Dermis blood vessel endothelial cell (primary cell): ENCODE measurements around the gene UBE2L5. TPM values are rescaled to one million over a fixed set of nuclear protein-coding genes. Genes with fewer than 3 reads are reported as not detected.

Experiments
- DNase-seq: peaks from one replicate; pipeline ENCODE4 v3.0.0; 2010
- total RNA-seq: library from RNA; depleted of rRNA; stranded (reverse); fragments of >200 nt; gene quantifications from 2 replicates; pipeline ENCODE4 v1.2.3, GENCODE V29; 2014

The UBE2L5 gene
- total RNA-seq, 1 donor from 2014 or later, result not detected

DNA sequence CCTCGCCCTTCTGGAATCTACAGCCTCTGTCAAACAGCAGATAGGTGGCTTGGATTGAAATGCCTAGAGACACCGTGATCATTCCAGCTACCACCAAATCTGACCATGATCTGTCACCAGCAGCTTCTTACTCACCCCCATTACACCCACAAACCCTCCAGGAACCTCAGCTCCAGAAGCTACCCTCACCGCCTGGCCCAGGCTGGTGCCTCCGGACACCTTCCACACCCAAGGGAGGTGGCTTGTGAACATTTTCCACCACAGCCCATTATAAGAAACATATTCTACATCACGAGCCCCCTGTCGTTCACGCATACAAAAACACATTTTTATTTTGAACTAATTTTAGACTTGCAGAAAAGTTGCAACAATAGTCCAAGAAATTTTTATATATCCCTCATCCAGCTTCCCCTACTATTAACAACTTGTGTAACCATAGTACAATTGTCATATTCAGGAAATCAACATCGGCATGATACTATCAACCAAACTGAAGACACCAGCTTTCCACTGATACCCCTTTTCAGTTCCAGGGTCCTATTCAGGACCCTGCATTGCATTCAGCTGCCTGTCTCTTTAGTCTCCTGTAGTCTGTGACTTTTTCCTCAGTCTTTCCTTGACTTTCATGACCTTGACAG lies 15.4 kb upstream of the UBE2L5 start:
- DNase-seq, result no peak

DNA sequence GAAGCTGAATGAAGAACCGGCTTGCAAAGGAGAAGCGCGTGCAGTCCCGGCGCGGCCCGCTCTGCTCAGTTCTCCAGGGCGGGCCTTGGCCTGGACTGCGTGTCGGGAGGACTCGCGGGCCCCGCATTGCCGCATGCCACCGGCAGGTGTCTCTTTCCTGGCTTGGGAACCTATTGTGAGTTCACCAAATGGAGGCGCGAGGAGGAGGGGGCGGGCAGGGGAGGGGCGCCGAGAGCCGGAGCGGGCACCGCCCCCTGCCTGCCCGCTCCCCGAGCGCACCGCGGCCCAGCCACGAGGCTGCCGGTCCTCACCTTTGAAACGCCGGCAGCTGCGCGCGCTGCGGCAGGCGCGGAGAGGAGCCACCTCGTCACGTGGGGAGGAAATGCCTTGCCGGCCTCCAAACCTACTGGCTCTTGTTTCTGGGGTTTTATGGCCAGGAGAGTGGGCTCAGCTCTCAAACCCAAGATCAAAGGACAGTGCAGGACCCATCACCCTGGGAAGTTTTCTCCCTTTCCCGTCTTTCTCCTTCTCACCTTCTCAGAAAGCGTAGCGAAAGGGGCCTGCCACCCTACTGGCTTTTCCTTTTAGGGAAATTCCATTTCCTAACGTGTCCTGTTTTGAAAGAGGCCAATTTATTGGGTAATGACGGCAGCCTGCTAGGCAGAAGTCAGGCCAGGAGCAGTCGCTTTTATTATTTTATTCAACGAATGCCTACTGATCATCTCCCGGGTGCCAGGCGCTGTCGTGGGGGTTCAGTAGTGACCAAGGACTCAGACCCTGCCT lies 13.8 kb upstream of the UBE2L5 start:
- DNase-seq, result peak; percentile 95

GRCh38 chr13:30409886-30410704 lies 12.2 kb upstream of the UBE2L5 start:
- no peak for DNase-seq

- DNase-seq, result no peak
These were observed 11.6 kb upstream of the UBE2L5 start for GRCh38 chr13:30410705-30411125.

GRCh38 chr13:30412346-30412745 lies 9.9 kb upstream of the UBE2L5 start:
- no peak for DNase-seq

DNA sequence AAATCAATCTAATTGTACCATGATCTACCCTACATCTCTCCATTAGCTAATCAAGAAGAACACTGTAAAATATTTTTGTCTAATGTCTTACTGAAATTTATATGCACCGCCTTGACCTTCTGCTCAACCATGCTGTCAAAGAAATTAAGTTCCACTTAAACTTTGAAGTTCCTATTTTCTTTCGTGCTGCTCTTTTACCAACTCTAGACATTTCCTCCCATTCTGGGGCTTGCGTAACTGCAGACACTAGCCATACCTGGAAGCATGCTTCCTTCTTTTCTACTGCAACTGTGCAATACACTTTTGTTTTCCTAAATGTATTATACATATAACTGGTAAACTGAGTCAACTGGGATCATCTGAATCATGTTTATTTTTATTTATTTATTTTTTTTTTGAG lies 8.5 kb upstream of the UBE2L5 start:
- no peak for DNase-seq

DNA sequence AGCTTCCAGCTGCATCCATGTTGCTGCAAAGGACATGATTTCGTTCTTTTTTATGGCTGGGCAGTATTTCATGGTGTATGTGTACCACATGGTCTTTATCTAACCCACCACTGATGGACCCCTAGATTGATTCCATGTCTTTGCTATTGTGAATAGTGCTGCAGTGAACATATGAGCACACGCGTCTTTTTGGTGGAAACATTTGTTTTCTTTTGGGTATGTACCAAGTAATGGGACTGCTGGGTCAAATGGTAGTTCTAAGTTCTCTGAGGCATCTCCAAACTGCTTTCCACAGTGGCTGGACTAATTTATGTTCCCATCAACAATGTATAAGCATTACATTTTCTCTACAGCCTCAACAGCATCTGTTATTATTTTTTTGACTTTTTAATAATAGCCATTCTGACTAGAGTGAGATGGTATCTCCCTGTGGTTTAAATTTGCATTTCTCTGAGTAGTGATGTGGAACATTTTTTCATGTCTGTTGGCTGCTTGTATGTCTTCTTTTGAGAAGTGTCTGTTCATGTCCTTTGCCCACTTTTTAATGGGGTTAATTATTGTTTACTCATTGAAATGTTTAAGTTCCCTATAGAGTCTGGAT lies 6.8 kb upstream of the UBE2L5 start:
- DNase-seq, result no peak

DNA sequence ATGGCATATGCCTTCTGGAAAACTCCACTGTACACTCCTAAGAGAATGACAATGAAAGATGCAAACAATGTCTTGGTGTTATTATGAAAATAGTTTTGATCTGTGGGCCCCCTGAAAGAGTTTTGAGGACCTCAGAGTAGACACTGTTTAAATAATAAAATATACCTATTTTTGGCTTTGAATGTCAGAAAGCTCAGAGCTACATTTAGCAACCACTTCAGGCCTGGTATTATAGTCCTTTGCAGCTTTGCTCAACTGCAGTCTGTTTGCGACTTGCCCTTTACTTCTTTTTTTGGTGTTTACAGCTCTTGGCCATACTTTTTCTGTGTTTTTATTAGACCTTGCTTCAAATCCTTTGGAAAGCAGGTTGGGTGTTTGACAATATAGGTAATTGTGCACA lies 5.8 kb upstream of the UBE2L5 start:
- no peak for DNase-seq

GRCh38 chr13:30418075-30418716 lies 4.1 kb upstream of the UBE2L5 start:
- DNase-seq, result no peak

- DNase-seq, result no peak
These were observed 3.4 kb upstream of the UBE2L5 start for GRCh38 chr13:30418717-30419459.

- peak; percentile 84 for DNase-seq
These were observed 920 bp upstream of the UBE2L5 start for GRCh38 chr13:30421093-30422053.

DNA sequence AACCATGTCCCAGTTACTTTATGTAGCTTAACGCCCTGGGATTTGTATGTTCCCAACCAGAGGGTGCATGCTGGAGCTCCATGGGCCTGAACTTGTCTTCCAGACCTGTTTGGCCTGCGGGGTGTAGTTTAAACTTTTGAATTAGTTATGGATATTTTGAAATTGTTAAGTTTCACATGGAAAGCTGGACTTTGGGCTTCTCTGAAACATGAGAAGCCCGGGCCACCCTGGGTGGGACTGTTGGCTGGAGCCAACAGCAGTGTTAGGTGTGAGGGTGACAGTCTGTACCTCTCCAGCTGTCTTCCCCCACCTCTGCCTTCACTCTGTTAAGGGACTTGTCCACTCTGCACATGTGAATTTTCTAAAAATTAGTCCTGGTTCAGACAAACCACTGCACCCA lies 1.6 kb downstream of the UBE2L5 start:
- no peak for DNase-seq

DNA sequence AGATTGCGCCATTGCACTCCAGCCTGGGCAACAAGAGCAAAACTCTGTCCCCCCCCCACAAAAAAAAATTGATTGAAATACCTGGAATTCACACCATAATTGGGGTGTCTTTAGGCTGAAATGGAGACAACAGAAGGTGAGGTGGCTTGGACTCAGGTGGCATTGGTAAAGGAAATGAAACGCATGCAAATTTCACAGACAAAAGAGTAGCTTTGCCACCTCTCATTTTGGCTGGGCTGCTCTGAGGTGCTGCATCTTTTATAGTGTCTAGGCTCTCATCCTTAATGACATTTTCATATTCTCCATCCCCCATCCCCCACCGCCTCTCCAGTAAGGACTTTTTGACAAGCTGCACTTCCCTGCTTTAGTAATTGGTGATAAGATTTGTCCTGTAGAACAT lies 6.9 kb downstream of the UBE2L5 start:
- no peak for DNase-seq

GRCh38 chr13:30429721-30430694 lies 7.7 kb downstream of the UBE2L5 start:
- DNase-seq, result peak; percentile 83

DNA sequence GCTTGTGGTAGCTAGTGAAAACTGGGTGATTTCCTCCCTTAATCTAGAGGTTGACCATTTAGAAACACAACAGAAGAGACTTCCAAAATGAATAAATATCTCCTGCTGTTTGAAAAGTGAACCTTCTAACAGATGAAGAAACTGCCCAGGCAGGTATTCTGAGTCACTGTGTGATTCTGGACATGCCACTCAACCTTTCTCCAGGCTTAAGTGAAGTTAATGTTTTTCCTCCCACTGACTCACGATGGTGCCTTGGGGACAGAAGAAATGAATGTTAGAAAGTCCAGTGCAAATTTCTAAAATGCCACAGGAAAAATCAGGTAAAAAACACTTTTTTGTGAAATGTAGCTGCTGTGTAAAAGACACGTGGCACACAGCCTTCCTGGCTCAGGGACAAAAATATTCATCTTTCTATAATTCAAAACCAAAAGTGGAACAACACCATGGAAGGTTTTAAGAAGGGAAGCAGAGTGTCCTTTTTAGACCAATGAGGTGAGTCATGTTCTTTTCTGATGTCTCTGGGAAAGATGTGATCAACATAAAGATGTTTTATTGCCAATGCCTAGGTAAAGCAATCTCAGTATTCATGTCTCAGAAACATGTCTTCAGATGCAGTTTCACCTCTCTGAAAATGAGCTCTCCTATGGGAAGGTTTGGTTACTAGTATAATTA lies 9.1 kb downstream of the UBE2L5 start:
- DNase-seq, result no peak

DNA sequence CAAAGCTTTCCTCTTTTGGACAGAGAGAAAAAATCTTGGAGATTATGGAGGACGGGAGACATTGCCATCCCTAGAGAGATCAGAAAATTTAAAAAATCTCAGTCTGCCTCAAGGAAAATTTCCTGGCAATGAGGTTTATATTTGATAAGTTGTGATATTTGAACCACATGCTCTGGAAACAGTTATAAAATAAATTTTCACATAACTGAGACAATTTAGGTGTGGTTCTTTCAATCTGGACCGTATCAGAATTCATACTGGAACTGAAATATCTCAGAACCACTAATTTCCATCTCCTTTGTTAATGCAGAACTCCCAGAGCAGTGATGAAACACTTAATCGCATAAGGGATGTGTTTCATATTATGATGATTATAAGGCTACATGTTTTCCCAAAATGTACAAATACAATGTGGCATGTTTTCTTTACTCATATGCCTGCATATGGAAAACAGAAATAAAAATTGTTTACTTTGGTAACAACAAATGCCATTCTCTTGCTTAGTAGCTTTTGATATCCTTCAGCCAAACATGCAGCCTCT lies 13.7 kb downstream of the UBE2L5 start:
- no peak for DNase-seq

GRCh38 chr13:30437177-30437576 lies 14.9 kb downstream of the UBE2L5 start:
- no peak for DNase-seq

- DNase-seq, result no peak
These were observed 16.0 kb downstream of the UBE2L5 start for GRCh38 chr13:30438286-30438685.
